Nephron (organoid): ENCODE results near the gene ANKS4B.

ENCODE experiments used
- H3K27ac Mint-ChIP-seq, 3 experiments: 2 replicates each; pipeline ENCODE4 v1.8.0; 2020; ENCODE audit warnings: mixed read lengths in 3 of 3, mild to moderate bottlenecking in 2 of 3, moderate library complexity in 1 of 3
- H3K27me3 Mint-ChIP-seq: 2 replicates; pipeline ENCODE4 v1.8.0; 2021; ENCODE audit warnings: low read depth, mild to moderate bottlenecking, moderate library complexity, mixed read lengths
- H3K36me3 Mint-ChIP-seq: 2 replicates; pipeline ENCODE4 v1.8.0; 2020; ENCODE audit warnings: low read depth, mixed read lengths
- H3K4me1 Mint-ChIP-seq: 2 replicates; pipeline ENCODE4 v1.8.0; 2020; ENCODE audit warnings: mixed read lengths
- H3K4me3 Mint-ChIP-seq, 3 experiments: 2 replicates each; pipeline ENCODE4 v1.8.0; 2020; ENCODE audit warnings: mild to moderate bottlenecking in 3 of 3, mixed read lengths in 3 of 3, moderate library complexity in 2 of 3
- H3K9me3 Mint-ChIP-seq: 2 replicates; pipeline ENCODE4 v1.8.0; 2020; ENCODE audit warnings: mixed read lengths
- TF ChIP-seq, protein P1 (sequence below), 3 experiments: fragments of 200-600 bp; sonication (generic); IDR thresholded peaks; one replicate each; pipeline ENCODE4 v1.5.0; 2021; ENCODE audit warnings: antibody characterized with exemption in 3 of 3; ENCODE audit not compliant: unreplicated experiment in 3 of 3

Gene ANKS4B

GRCh38 chr16:21276090-21276489 lies 42.6 kb downstream of the ANKS4B start:
- Mint-ChIP-seq H3K4me3 (no peak overlapping the region), H3K27me3 (peaks cover 68% of the 10 kb centered on the region), H3K36me3 (no peaks in the 10 kb centered on the region), H3K27ac (no peak overlapping the region), H3K9me3 (no peaks in the 10 kb centered on the region), H3K4me1 (no peaks in the 10 kb centered on the region)
- TF ChIP-seq, protein P1, sequence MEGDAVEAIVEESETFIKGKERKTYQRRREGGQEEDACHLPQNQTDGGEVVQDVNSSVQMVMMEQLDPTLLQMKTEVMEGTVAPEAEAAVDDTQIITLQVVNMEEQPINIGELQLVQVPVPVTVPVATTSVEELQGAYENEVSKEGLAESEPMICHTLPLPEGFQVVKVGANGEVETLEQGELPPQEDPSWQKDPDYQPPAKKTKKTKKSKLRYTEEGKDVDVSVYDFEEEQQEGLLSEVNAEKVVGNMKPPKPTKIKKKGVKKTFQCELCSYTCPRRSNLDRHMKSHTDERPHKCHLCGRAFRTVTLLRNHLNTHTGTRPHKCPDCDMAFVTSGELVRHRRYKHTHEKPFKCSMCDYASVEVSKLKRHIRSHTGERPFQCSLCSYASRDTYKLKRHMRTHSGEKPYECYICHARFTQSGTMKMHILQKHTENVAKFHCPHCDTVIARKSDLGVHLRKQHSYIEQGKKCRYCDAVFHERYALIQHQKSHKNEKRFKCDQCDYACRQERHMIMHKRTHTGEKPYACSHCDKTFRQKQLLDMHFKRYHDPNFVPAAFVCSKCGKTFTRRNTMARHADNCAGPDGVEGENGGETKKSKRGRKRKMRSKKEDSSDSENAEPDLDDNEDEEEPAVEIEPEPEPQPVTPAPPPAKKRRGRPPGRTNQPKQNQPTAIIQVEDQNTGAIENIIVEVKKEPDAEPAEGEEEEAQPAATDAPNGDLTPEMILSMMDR (IDR thresholded peaks at IDR 0.05; ENCODE audit: unreplicated experiment in 3 of 3), result no peak

GRCh38 chr16:21277045-21277926 lies 43.8 kb downstream of the ANKS4B start:
- Mint-ChIP-seq H3K4me1 (no peaks in the 10 kb centered on the region), H3K4me3 (peak overlapping the region; percentile 78 to 83 (median 82)), H3K9me3 (no peaks in the 10 kb centered on the region)

DNA sequence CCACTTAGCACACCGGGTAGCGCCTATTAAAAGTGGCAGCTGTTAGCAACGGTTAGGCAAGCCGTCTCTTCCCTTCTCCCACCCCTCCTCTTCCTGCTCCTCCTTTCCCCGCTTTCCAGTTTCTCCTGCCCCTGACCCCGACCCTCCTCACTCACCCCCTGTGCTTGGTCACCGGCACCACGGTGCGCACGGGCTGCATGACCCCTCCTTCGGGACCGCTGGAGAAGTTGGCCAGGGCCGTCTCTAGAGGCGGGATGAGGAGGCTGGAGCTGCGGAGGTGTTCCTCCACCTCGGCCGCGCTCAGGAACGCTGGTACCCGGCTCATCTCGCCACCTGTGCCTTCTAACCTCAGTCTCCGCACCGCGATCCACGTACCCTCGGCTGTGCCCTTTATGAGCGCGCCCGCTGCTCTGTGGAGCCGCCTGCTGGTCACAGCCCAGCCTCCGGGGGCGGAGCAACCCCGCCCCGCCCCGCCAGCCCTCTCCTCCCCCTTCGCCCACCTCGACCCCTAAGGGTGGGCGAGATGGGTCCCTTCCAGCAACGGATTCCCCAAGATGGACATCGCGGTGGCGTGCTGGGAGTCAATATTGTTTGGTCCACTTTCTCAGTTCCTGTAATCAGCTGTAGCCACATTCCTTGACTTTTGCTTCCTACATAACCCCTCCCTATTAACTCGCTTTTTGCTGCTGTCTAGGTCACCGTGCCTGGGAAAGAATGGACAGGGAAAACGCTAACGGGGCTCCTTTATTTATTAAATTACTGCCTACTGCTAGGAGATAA lies 44.6 kb downstream of the ANKS4B start, which contains the start of gene CRYM:
TSS of gene CRYM (minus strand) at position 364 of the 780 bp plus-strand sequence. CDS start at position 325, 39 bp downstream.
- Mint-ChIP-seq H3K4me3 (peak within 1 kb of the TSS; percentile 78 to 83 (median 82)), H3K9me3 (no peaks in the 10 kb centered on the region), H3K36me3 (no peaks in the 10 kb centered on the region), H3K4me1 (no peaks in the 10 kb centered on the region), H3K27ac (no peak within 1 kb of the TSS), H3K27me3 (peaks cover 83% of the 10 kb centered on the region)
- TF ChIP-seq, protein P1 (IDR thresholded peaks at IDR 0.05; ENCODE audit: unreplicated experiment in 3 of 3), result peak; percentile 85 to 92 (median 88)

More at GRCh38 chr16:21277045-21277926, 43.8 kb downstream of the ANKS4B start:
- Mint-ChIP-seq H3K36me3 (no peaks in the 10 kb centered on the region), H3K27me3 (peaks cover 79% of the 10 kb centered on the region), H3K27ac (no peak overlapping the region)
- TF ChIP-seq, protein P1 (IDR thresholded peaks at IDR 0.05; ENCODE audit: unreplicated experiment in 3 of 3), result no peak

DNA sequence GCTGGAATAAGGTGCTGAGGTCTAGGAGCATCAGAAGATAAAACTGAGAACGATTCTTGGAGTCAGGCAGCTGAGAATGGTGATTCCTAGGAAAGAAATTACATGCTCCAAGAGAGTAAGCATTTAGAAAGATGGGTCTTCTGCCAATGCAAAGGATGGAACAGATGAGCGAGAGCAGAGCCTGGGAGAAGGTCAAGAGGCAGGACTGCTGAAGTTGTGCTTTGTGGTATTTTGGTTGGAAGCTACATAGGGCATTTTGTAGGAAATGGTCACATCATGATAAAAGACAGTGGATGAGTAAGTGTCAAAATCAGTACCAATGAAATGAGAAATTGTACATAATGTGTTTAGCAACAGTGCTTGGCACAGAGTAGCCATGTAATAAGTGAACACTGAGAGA lies 46.0 kb downstream of the ANKS4B start:
- peaks cover 2% of the 10 kb centered on the region for H3K9me3 Mint-ChIP-seq
- H3K27ac Mint-ChIP-seq, result no peak overlapping the region
- H3K36me3 Mint-ChIP-seq, result no peaks in the 10 kb centered on the region
- peaks cover 91% of the 10 kb centered on the region for H3K27me3 Mint-ChIP-seq
- H3K4me1 Mint-ChIP-seq, result no peaks in the 10 kb centered on the region
- TF ChIP-seq, protein P1 (IDR thresholded peaks at IDR 0.05; ENCODE audit: unreplicated experiment in 3 of 3), result no peak
- H3K4me3 Mint-ChIP-seq, result no peak overlapping the region

- TF ChIP-seq, protein P1 (IDR thresholded peaks at IDR 0.05; ENCODE audit: unreplicated experiment in 3 of 3), result no peak
- no peaks in the 10 kb centered on the region for H3K36me3 Mint-ChIP-seq
- H3K27ac Mint-ChIP-seq, result no peak overlapping the region
- H3K9me3 Mint-ChIP-seq, result peaks cover 2% of the 10 kb centered on the region
- H3K27me3 Mint-ChIP-seq, result peaks cover 81% of the 10 kb centered on the region
- no peak overlapping the region for H3K4me3 Mint-ChIP-seq
- H3K4me1 Mint-ChIP-seq, result no peaks in the 10 kb centered on the region
These were observed 48.3 kb downstream of the ANKS4B start for GRCh38 chr16:21281698-21282389.
